ENCODE data around the gene VWA2.

VWA2 gene

GRCh38 chr10:114291516-114291915, 52.5 kb downstream of the VWA2 start:
- no peak for TF ChIP-seq CTCF (IDR thresholded peaks at IDR 0.05; ENCODE audit: borderline replicate concordance, insufficient read depth, low read depth, low read length)
- no peak overlapping the region for H3K4me3 ChIP-seq (ENCODE audit: low read depth, low read length)

GRCh38 chr10:114293075-114293474, 54.0 kb downstream of the VWA2 start:
- H3K4me3 ChIP-seq (ENCODE audit: low read depth, low read length): no peak overlapping the region
- no peak for TF ChIP-seq CTCF (IDR thresholded peaks at IDR 0.05; ENCODE audit: borderline replicate concordance, insufficient read depth, low read depth, low read length)

GRCh38 chr10:114294549-114294948, 55.5 kb downstream of the VWA2 start:
- TF ChIP-seq CTCF (IDR thresholded peaks at IDR 0.05; ENCODE audit: borderline replicate concordance, insufficient read depth, low read depth, low read length): no peak
- no peak overlapping the region for H3K4me3 ChIP-seq (ENCODE audit: low read depth, low read length)

- H3K4me3 ChIP-seq (ENCODE audit: low read depth, low read length): no peak overlapping the region
- no peak for TF ChIP-seq CTCF (IDR thresholded peaks at IDR 0.05; ENCODE audit: borderline replicate concordance, insufficient read depth, low read depth, low read length)
Observed at GRCh38 chr10:114295393-114295792, 56.3 kb downstream of the VWA2 start.

GRCh38 chr10:114297136-114297705, 58.2 kb downstream of the VWA2 start:
- H3K4me3 ChIP-seq (ENCODE audit: low read depth, low read length): no peak overlapping the region
- no peak for TF ChIP-seq CTCF (IDR thresholded peaks at IDR 0.05; ENCODE audit: borderline replicate concordance, insufficient read depth, low read depth, low read length)

GRCh38 chr10:114300036-114300645, 61.1 kb downstream of the VWA2 start:
- no peak overlapping the region for H3K4me3 ChIP-seq (ENCODE audit: low read depth, low read length)
- TF ChIP-seq CTCF (IDR thresholded peaks at IDR 0.05; ENCODE audit: borderline replicate concordance, insufficient read depth, low read depth, low read length): no peak

GRCh38 chr10:114301177-114301576, 62.1 kb downstream of the VWA2 start:
- no peak for TF ChIP-seq CTCF (IDR thresholded peaks at IDR 0.05; ENCODE audit: borderline replicate concordance, insufficient read depth, low read depth, low read length)
- H3K4me3 ChIP-seq (ENCODE audit: low read depth, low read length): no peak overlapping the region
